HepG2 (cell line): ENCODE measurements around the gene MIER2. TPM values are rescaled to one million over a fixed set of nuclear protein-coding genes. Genes with fewer than 3 reads are reported as not detected.

Experiments
- ATAC-seq: fragments of 200-7000 bp; cut with Tn5 transposase; 3 replicates; pipeline ENCODE4 v1.9.1; 2020; ENCODE audit warnings: mild to moderate bottlenecking, moderate library complexity
- BruUV-seq: library from RNA; stranded (reverse); fragments of 400-500 nt; replicated peaks from 2 replicates; lab custom pipeline; 2021; lab: Mats Ljungman, UMichigan
- CTCF ChIA-PET: fragments of 300-600 bp; formaldehyde crosslinking; extraction: SDS; loops from one replicate; lab custom pipeline; 2021; ENCODE audit warnings: low total read pairs, inconsistent platforms, low intra/inter-chr PET ratio; lab: Yijun Ruan, JAX
- POLR2A ChIA-PET: fragments of 350-600 bp; sonication (Branson Sonifier 250); formaldehyde crosslinking; loops from one replicate; lab custom pipeline; 2020; ENCODE audit warnings: antibody characterized with exemption, inconsistent platforms; lab: Yijun Ruan, JAX
- DNase-seq: peaks from one replicate; pipeline ENCODE4 v3.0.0-alpha.2; 2015; ENCODE audit warnings: low spot score
- FAIRE-seq: peaks from 3 replicates; lab custom pipeline; 2011; peaks lifted over from hg19 to GRCh38; lab: Jason Lieb, UNC
- H2AFZ ChIP-seq: one replicate; pipeline ENCODE4 v1.6.1; 2011; ENCODE audit warnings: low read length, inconsistent platforms
- H3K27ac ChIP-seq: fragments of 300-600 bp; 3 replicates; pipeline ENCODE4 v1.8.0; 2011; ENCODE audit warnings: mixed run types, mild to moderate bottlenecking, mixed read lengths, low read length, inconsistent platforms; ENCODE audit not compliant: insufficient read depth; ENCODE audit errors: extremely low read length
- H3K27me3 ChIP-seq, 2 experiments: fragments of 200-600 bp in 1 of 2; 2 replicates in 1 of 2; 3 replicates in 1 of 2; pipeline versions ENCODE4 v1.6.0 to v1.8.0; 2011; ENCODE audit warnings: low read length in 2 of 2, mild to moderate bottlenecking in 2 of 2, moderate library complexity in 2 of 2, inconsistent platforms in 1 of 2; ENCODE audit not compliant: insufficient read depth in 2 of 2, control insufficient read depth in 1 of 2
- H3K36me3 ChIP-seq, 2 experiments: fragments of 200-600 bp in 1 of 2; replicated peaks in 1 of 2; 2 replicates in 1 of 2; 3 replicates in 1 of 2; pipeline versions ENCODE4 v1.5.1 to v1.8.0; 2011; ENCODE audit warnings: low read length in 2 of 2, inconsistent platforms in 1 of 2; ENCODE audit not compliant: insufficient read depth in 2 of 2, control insufficient read depth in 1 of 2
- H3K4me1 ChIP-seq: 2 replicates; pipeline ENCODE4 v1.5.1; 2012; ENCODE audit warnings: low read length, inconsistent platforms; ENCODE audit not compliant: insufficient read depth
- H3K4me2 ChIP-seq: 2 replicates; pipeline ENCODE4 v1.6.0; 2011; ENCODE audit warnings: low read depth, low read length, inconsistent platforms
- H3K4me3 ChIP-seq, 3 experiments: fragments of 200-600 bp in 1 of 3; sonication (generic), shearing (Covaris generic) in 1 of 3; replicated peaks in 1 of 3; 2 replicates each; pipeline ENCODE4 v1.5.1; 2011 to 2016; ENCODE audit warnings: low read length in 3 of 3, inconsistent platforms in 2 of 3, low read depth in 2 of 3, mild to moderate bottlenecking in 2 of 3, control low read depth in 1 of 3, mixed read lengths in 1 of 3; ENCODE audit not compliant: insufficient read depth in 1 of 3
- H3K79me2 ChIP-seq: one replicate; pipeline ENCODE4 v1.6.1; 2011; ENCODE audit warnings: low read length, inconsistent platforms; ENCODE audit not compliant: insufficient read depth
- H3K9ac ChIP-seq: 2 replicates; pipeline ENCODE4 v1.6.0; 2011; ENCODE audit warnings: mild to moderate bottlenecking, low read depth, low read length, inconsistent platforms; ENCODE audit not compliant: insufficient read depth
- H3K9me3 ChIP-seq: 2 replicates; pipeline ENCODE4 v1.5.1; 2012; ENCODE audit warnings: mild to moderate bottlenecking, low read length
- H4K20me1 ChIP-seq: 2 replicates; pipeline ENCODE4 v1.6.0; 2011; ENCODE audit warnings: inconsistent platforms, mild to moderate bottlenecking, low read length, moderate library complexity; ENCODE audit not compliant: insufficient read depth
- FOSL2 ChIP-seq: sonication (generic); formaldehyde crosslinking; IDR thresholded peaks from 2 replicates; pipeline ENCODE4 v1.4.0; 2020; ENCODE audit warnings: missing genetic modification reagents
- HDAC6 ChIP-seq: fragments of 200-600 bp; sonication (generic); IDR thresholded peaks from 2 replicates; pipeline ENCODE4 v1.7.0; 2017; ENCODE audit warnings: mild to moderate bottlenecking, antibody characterized with exemption, low read length, low read depth
- NFKBIZ ChIP-seq: IDR thresholded peaks from 2 replicates; pipeline ENCODE4 v1.6.1; 2018; ENCODE audit warnings: missing genetic modification reagents, missing compliant biosample characterization
- YY1 ChIP-seq: IDR thresholded peaks from 2 replicates; pipeline ENCODE4 v1.6.1; 2011; ENCODE audit warnings: low read length, low read depth, moderate library complexity, mild to moderate bottlenecking; ENCODE audit not compliant: insufficient read depth, insufficient replicate concordance
- ZSCAN22 ChIP-seq: sonication (generic); formaldehyde crosslinking; IDR thresholded peaks from 2 replicates; pipeline ENCODE4 v1.4.0; 2020; ENCODE audit warnings: mild to moderate bottlenecking, missing genetic modification reagents
- WGBS: methylation state at CpG from one replicate; pipeline ENCODE4 v1.1.6; 2017; ENCODE audit warnings: low lambda C conversion rate; 5-methylcytosine and 5-hydroxymethylcytosine counted together
- in situ Hi-C: cut with HindIII; loops from 2 replicates; pipeline ENCODE4 v1.10.0; 2017; ENCODE audit warnings: low pct_unique_long_range_greater_than_20kb; ENCODE audit not compliant: extremely low pct_ligation_motif_present
- intact Hi-C: fragments of 100-400 bp; cut with micrococcal nuclease; formaldehyde crosslinking; loops from one replicate; pipeline ENCODE4 v1.10.0; 2022; ENCODE audit not compliant: unreplicated experiment
- polyA plus RNA-seq, 8 experiments: library from polyadenylated mRNA; depleted of rRNA in 3 of 8; stranded (reverse) in 7 of 8; unstranded in 1 of 8; fragments of >200 nt; fragmentation: Illumina TruSeq in 4 of 8; extraction: Trizol in 4 of 8; gene quantifications; 2 replicates each; pipeline versions ENCODE4 v1.2.1 to v1.2.3, GENCODE V29; 2011 to 2016; ENCODE audit warnings: low read depth in 4 of 8, missing spikeins in 1 of 8, mixed read lengths in 1 of 8; ENCODE audit not compliant: insufficient read depth in 1 of 8
- total RNA-seq, 5 experiments: library from RNA; depleted of rRNA; stranded (reverse); fragments of >200 nt; fragmentation: Illumina TruSeq; extraction: Trizol; gene quantifications; 2 replicates each; pipeline ENCODE4 v1.2.3, GENCODE V29; 2016; ENCODE audit warnings: low read depth in 1 of 5
- TF ChIP-seq, protein P1 (sequence below): sonication (generic); formaldehyde crosslinking; IDR thresholded peaks from 2 replicates; pipeline ENCODE4 v1.4.0; 2020; ENCODE audit warnings: missing genetic modification reagents
- TF ChIP-seq, protein P2 (sequence below): sonication (generic); formaldehyde crosslinking; IDR thresholded peaks from 2 replicates; pipeline ENCODE4 v1.4.0; 2020; ENCODE audit warnings: mild to moderate bottlenecking, missing genetic modification reagents

MIER2 gene
- total and polyA plus RNA-seq, 2 of the 13 experiments (the other 11 are each of a cell fraction or from before 2014, with no cell fraction given), result 9.6 to 25.7 TPM

DNA sequence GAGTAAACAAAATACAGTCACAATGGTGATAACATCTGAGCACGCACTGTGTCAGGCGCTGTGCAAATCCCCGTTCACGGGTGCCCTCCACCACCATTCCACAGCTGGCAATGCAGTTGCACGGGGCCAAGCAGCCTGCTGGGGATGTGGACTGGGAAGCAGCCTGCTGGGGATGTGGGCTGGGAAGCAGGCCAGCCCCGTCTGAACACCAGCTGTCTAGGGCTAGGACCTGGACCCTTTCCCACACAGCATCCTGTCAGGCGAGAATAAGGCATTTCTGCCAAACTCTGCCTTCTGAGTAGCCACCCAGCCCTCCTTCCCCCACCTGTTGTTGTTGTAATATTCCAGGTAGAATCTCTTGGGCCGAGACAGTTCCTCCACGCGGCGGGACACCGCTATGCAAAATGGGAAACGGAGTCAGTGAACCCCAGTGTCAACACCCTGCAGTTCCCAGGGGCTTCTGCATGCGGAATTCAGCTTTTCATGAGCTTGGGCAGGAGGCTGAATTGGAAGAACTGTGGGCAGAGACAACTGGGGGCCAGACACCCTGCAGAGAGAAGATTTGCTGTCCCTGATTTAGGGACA is 27.8 kb upstream of the MIER2 start:
- ATAC-seq (no peak), FAIRE-seq (no peak)
- in situ Hi-C loops, result no loop called here
- CTCF ChIA-PET, result no interaction called here
- Histone ChIP-seq H3K79me2 (no peaks in the 10 kb centered on the region), H3K27me3 (peaks cover 16 to 79% of the 10 kb centered on the region in 2 experiments), H3K9me3 (no peaks in the 10 kb centered on the region), H3K4me2 (no peak overlapping the region), H3K27ac (no peak overlapping the region), H4K20me1 (no peaks in the 10 kb centered on the region), H3K4me1 (no peaks in the 10 kb centered on the region)
- 36% methylated on average over 11 of the region's 14 CpGs for WGBS
- TF ChIP-seq NFKBIZ (CRISPR knock-in tag) (no peak), FOSL2 (CRISPR knock-in tag) (no peak), HDAC6 (no peak)
- TF ChIP-seq, protein P1, sequence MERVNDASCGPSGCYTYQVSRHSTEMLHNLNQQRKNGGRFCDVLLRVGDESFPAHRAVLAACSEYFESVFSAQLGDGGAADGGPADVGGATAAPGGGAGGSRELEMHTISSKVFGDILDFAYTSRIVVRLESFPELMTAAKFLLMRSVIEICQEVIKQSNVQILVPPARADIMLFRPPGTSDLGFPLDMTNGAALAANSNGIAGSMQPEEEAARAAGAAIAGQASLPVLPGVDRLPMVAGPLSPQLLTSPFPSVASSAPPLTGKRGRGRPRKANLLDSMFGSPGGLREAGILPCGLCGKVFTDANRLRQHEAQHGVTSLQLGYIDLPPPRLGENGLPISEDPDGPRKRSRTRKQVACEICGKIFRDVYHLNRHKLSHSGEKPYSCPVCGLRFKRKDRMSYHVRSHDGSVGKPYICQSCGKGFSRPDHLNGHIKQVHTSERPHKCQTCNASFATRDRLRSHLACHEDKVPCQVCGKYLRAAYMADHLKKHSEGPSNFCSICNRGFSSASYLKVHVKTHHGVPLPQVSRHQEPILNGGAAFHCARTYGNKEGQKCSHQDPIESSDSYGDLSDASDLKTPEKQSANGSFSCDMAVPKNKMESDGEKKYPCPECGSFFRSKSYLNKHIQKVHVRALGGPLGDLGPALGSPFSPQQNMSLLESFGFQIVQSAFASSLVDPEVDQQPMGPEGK (CRISPR knock-in tag), result no peak
- TF ChIP-seq, all 625 proteins: peak for 0
- Histone ChIP-seq H3K36me3 (no peaks in the 10 kb centered on the region), H3K4me3 (no peak overlapping the region), H3K9ac (no peak overlapping the region), H2AFZ (no peak overlapping the region)
- intact Hi-C loops, result no loop called here
- POLR2A ChIA-PET, result no interaction called here
- DNase-seq, result no peak
- no TSS peak for BruUV-seq

DNA sequence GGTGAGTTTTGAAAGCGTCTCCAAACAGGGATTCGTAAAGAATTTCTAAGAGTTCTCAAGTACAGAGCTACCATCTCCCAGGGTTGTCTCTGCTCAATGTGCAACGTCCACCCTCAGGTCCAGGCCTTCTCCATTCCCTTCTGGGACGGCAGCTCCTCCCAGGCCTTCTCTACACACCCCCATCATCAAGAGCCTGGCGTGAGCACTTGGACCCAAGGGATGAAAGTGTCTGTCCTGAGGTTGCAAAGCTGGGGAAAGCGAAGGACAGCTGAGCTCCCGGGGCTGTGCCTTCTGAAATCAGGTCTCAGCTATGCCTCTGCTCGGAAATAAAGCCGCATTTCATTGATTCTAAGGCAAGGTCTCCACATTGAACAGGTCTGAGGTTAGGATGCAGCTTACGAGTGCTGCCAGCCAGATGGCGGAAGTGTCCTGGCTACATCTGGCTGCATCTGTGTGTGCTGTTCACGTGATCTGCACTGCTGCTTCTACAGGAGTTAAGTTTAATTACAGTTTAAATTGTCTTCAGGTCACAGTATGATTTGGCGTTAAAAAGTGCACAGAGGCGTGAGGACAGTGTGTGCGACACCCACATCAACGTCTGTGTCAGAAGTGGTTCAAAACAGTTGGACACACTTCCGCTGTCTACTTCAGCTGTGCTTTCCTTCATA is 27.0 kb upstream of the MIER2 start:
- H3K27ac ChIP-seq, result no peak overlapping the region
- in situ Hi-C loops (no loop called here), intact Hi-C loops (no loop called here)
- POLR2A ChIA-PET, result no interaction called here
- H4K20me1 ChIP-seq, result no peaks in the 10 kb centered on the region
- H3K36me3 ChIP-seq, result no peaks in the 10 kb centered on the region
- WGBS, result 19% methylated on average over 12 of the region's 17 CpGs
- DNase-seq (no peak), ATAC-seq (no peak), FAIRE-seq (no peak)
- no peaks in the 10 kb centered on the region for H3K4me1 ChIP-seq
- H3K4me2 ChIP-seq, result no peak overlapping the region
- no peaks in the 10 kb centered on the region for H3K79me2 ChIP-seq
- no TSS peak for BruUV-seq
- CTCF ChIA-PET, result no interaction called here
- H3K9ac ChIP-seq, result no peak overlapping the region
- no peak for TF ChIP-seq YY1
- peak; percentile 86 for TF ChIP-seq ZSCAN22 (CRISPR knock-in tag)
- TF ChIP-seq, protein P2, sequence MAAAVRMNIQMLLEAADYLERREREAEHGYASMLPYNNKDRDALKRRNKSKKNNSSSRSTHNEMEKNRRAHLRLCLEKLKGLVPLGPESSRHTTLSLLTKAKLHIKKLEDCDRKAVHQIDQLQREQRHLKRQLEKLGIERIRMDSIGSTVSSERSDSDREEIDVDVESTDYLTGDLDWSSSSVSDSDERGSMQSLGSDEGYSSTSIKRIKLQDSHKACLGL, result no peak
- no peak overlapping the region for H2AFZ ChIP-seq
- H3K27me3 ChIP-seq, result peaks cover 16 to 87% of the 10 kb centered on the region in 2 experiments
- H3K4me3 ChIP-seq, result no peak overlapping the region
- H3K9me3 ChIP-seq, result no peaks in the 10 kb centered on the region
